A172 (cell line): Measurements from ENCODE around the gene BLZF1. TPM values are rescaled to one million over a fixed set of nuclear protein-coding genes. Genes with fewer than 3 reads are reported as not detected.
"Not testable (repeated sequence)": the region's sequence is repeated elsewhere in the genome, so short reads cannot be mapped to it uniquely, and the experiment has no call there.

Source experiments
- DNase-seq: peaks from one replicate; pipeline ENCODE4 v3.0.0-alpha.2; 2015; ENCODE audit warnings: low spot score
- total RNA-seq: library from RNA; depleted of rRNA; stranded (reverse); fragments of >200 nt; shearing (Covaris generic); gene quantifications from 2 replicates; pipeline ENCODE4 v1.2.3, GENCODE V29; 2014; rRNA removed

The BLZF1 gene, protein sequence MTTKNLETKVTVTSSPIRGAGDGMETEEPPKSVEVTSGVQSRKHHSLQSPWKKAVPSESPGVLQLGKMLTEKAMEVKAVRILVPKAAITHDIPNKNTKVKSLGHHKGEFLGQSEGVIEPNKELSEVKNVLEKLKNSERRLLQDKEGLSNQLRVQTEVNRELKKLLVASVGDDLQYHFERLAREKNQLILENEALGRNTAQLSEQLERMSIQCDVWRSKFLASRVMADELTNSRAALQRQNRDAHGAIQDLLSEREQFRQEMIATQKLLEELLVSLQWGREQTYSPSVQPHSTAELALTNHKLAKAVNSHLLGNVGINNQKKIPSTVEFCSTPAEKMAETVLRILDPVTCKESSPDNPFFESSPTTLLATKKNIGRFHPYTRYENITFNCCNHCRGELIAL
- 41.3 and 46.3 TPM in 2 replicates for total RNA-seq

DNA sequence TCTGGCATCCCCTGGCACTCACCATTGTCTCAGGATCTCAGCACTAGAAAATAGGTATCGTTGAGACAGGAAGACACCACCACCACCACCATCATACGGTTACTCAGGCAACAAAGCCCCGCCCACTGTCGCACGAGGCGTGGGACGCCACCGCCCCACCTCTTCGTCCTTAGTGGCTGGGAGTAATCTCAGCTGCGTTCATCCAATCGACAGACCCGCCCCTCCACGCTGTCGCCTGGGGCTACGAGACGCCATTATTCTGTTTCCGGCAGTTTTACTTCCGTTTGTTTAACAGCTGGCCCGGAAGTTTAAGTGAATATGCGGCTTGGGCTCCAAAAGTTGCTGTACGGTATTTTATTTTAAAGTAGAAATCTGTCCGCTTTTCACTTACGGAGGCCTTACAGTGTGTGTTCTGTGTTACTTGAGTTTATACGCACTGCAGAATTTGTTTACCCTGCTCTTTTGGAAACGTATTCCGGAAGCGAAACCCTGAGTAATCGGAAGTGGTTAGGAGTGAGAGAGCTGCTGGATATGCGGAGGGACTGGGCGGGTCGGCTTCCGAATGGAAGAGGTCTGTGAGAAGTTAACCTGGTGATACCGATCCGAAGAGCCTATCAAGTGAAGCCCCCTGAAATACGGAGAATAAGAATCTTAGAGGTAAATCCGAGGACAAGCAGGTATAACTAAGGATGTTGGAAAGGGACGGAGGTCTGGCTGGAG is at the start of gene BLZF1, which contains the start of gene NME7:
Gene BLZF1 (plus strand): TSS at position 510 of the 720 bp plus-strand sequence. CDS start 1,328 bp downstream, outside the sequence.
Gene NME7 (minus strand): TSS at position 112 of the 720 bp plus-strand sequence. CDS start 87 bp downstream, at position 25.
- peak; percentile 98 for DNase-seq

GRCh38 chr1:169318536-169319244 is 49.3 kb upstream of the BLZF1 start:
- DNase-seq = no peak

- no peak for DNase-seq
These were observed 46.5 kb upstream of the BLZF1 start for GRCh38 chr1:169321539-169321938.

DNA sequence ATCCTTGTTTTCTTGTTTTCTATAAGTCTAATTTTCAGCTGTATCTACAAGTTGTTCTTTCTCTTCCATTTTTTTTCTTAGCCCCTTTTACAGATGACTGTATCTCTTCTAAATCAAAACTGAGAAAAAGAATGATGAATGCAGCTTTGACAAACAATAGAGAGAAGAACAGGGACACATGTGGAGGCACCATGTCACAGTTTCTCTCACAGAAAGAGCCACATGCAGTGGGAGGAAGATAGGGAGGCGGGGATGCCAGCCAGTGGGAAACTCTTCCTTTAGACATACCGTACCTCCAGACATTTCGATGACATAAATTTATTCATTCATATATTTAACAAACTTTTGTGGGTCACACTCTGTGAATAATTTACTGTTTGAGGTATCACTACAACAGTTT is 45.9 kb upstream of the BLZF1 start:
- no peak for DNase-seq

- DNase-seq = no peak
These were observed 42.9 kb upstream of the BLZF1 start for GRCh38 chr1:169325117-169325516.

DNA sequence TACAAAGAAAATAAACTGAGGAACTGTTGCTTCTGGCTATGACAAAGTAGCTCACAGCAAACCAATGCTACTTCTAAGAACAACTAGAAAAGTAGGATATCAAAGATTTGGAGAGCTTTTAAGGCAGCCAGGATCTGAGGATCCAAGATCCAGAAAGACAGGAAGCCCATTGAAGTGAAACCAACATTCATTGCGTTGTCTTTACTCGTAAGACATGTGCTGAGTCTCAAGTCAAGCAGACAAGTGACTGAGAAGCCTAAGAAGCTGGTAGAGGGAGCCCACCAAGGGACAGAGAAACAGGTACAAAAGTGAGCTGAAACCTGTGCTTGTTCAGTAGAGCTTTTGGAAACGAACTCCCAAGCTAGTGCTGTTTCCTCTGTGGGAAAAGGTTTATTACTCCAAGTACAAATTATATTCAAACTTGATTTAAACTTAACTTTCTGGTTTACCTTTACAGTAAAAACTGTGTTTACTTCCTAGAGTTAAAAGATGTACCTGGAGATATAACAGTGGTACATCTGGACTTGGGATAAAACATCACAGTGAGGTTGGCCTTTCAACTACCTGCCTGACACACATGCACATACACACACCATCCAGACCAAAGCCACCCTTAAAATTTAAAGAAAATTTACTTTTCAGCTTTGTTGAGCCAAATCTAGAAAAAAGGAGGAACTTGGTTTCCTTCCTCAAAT is 41.6 kb upstream of the BLZF1 start:
- DNase-seq = no peak

GRCh38 chr1:169326956-169327268 is 41.1 kb upstream of the BLZF1 start:
- DNase-seq = peak; percentile 46

DNA sequence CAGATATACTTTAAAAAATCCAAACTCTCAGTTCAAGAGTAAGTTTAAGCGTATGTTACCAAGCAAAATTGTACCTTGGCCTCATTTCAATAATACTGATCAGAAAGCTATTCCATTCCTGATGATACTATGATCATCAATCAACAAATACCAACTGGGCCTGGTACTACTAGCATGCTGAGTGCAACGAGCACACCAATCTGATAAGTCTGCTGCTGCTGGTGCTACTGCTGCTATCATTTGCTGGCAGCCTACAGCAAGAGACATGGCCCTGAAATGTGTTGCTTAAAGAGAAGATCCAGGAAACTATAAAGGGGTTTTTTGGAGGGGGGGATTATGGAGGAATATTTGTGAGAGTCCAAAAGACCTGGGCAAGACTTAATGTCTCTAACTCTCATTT is 40.1 kb upstream of the BLZF1 start:
- no peak for DNase-seq

DNA sequence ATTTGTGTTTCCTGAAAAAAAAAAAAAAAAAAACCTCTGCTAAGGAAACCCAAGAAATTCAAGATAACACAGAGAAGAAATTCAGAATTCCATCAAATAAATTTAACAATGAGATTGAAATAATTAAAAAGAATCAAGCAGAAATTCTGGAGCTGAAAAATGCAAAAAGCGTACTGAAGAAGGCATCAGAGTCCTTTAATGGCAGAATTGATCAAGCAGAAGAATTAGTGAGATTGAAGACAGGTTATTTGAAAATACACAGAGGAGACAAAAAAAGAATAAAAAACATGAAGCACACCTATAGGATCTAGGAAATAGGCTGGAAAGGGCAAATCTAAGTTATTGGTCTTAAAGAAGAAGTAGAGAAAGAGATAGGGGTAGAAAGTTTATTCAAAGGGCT is 38.6 kb upstream of the BLZF1 start:
- no peak for DNase-seq

- DNase-seq = no peak
These were observed 37.1 kb upstream of the BLZF1 start for GRCh38 chr1:169330927-169331326.

DNA sequence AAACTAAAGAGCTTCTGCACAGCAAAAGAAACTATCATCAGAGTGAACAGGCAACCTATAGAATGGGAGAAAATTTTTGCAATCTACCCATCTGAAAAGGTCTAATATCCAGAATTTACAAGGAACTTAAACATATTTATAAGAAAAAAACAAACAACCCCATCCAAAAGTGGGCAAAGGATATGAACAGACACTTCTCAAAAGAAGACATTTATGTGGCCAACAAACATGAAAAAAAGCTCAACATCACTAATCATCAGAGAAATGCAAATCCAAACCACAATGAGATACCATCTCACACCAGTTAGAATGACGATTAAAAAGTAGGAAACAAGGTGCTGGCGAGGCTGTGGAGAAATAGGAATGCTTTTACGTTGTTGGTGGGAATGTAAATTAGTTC is 33.3 kb upstream of the BLZF1 start:
- DNase-seq = not testable (repeated sequence)

DNA sequence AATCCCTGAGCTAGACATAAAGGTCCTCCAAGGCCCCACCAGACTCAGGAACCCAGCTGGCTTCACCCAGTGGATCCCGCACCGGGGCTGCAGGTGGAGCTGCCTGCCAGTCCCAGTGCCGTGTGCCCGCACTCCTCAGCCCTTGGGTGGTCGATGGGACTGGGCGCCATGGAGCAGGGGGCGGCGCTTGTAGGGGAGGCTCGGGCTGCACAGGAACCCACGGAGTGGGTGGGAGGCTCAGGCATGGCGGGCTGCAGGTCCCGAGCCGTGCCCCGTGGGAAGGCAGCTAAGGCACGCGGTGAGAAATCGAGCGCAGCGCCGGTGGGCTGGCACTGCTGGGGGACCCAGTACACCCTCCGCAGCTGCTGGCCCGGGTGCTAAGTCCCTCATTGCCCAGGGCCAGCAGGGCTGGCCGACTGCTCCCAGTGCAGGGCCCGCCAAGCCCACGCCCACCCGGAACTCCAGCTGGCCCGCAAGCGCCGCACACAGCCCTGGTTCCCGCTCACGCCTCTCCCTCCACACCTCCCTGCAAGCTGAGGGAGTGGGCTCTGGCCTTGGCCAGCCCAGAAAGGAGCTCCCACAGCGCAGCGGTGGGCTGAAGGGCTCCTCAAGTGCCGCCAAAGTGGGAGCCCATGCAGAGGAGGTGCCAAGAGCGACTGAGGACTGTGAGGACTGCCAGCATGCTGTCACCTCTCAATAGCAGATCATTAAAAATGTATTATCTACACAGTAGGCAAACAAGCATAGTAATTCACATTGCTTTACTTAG is 30.9 kb upstream of the BLZF1 start:
- not testable (repeated sequence) for DNase-seq

DNA sequence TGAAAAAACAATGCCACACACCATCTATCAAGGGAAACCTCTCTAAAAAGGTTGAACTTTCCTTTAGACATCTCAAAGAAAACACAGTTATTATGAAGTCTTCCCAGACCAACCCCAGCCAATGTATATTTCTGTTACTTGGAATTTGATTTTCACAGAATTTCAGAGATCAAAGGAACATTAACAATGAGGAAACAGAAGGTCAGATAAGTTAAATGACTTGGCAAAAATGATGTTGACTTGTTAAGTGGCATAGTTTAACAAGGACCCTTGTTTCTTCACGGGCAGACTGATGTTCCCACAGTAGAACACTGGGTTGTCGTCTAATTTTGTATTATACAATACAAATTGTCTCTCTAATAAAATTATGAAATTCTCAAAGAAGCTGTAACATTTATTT is 29.4 kb upstream of the BLZF1 start:
- DNase-seq = no peak

DNA sequence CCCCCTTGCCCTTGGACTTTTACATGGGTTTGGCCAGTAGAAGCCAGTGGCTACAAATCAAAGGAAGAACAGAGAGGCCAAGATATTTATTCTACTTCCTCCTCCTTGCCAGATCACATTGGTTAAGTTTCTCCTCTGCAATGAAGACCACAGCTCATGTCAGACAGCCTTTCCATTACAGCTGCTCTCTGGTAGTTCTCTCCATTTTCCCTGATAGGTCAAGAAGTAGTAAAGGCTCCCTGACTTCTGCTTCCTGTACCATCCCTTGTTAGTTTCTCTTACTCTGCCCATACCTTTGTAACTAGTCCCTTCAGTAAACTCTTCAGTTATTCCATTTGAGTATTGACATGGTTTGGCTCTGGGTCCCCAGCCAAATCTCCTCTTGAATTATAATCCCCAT is 28.2 kb upstream of the BLZF1 start:
- no peak for DNase-seq

- no peak for DNase-seq
These were observed 27.1 kb upstream of the BLZF1 start for GRCh38 chr1:169340882-169341281.

- not testable (repeated sequence) for DNase-seq
These were observed 25.9 kb upstream of the BLZF1 start for GRCh38 chr1:169342096-169342495.

- DNase-seq = no peak
These were observed 22.5 kb upstream of the BLZF1 start for GRCh38 chr1:169345511-169345910.

GRCh38 chr1:169346036-169346589 is 21.9 kb upstream of the BLZF1 start:
- no peak for DNase-seq

DNA sequence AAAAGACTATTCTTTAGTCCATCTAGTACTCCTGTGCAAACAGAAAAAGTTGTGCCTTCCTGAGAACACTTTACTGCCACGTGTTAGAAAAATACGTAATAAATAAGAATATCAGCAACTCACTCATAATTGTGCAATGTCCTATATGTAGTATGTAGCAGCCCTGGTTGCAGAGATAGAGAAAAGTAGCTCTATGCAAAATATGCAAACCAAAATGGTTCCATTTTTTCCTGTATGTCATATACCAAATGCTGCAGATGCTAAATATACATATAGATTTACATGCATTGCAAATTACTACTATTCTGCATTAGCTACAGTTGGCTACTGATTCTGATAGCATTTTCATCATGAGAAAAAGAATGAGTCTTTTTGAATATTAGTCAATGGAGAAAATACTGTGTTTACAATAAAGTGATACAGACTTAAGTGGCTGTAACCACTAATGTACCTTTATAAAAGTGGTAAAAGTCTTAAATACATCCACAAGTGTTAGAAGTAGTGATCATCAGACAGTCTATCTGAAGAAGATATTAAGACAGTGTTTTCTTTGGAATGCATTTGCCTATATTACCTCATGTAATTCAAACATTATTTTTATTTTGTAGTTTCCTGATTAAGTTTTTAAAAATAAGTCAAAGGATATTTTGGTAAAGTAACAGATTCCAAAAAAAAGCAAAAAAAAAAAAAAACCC is 20.2 kb upstream of the BLZF1 start:
- DNase-seq = no peak

DNA sequence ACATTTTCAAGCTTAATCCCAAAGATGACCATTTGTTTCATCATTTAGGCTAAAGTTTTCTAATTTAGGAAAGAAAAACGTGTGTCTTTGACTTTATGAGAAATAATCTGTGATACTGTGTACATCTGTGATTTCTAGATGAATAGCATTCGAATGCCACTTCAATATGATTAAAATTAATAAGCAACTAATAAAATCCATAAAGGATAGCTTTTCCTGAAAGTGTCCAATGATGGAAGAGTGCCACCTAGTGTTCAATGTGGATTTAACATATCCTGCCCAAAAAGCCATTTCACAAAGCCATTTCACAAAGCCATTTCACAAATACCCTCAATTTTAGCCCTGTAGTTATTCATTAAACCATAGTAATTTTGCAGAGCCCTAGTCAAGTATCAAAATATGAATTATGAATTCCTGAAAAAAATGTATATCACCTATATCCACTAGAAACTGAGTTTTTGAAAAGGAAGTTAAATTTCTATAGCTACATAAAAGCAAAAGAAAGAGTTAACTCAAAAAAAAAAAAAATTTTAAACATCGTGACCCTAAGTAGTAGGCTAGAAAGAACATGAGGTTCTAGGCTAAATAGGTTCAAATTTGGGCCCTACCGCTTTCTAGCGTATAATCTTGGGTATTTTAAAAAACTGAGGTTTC is 19.5 kb upstream of the BLZF1 start:
- peak; percentile 63 for DNase-seq
